Testis (tissue), 2 donors: ENCODE results near the gene NDRG2.

ENCODE experiments used
- POLR2A ChIP-seq: fragments of 450-650 bp; IDR thresholded peaks from one replicate; pipeline ENCODE4 v1.6.1; 2017; ENCODE audit warnings: antibody characterized with exemption, mild to moderate bottlenecking, moderate library complexity
- TF ChIP-seq, protein P1 (sequence below), 3 experiments: fragments of 450-650 bp in 2 of 3; fragments of 200-600 bp in 1 of 3; sonication (generic) in 1 of 3; IDR thresholded peaks; one replicate each; pipeline ENCODE4 v1.5.1; 2016 to 2019; ENCODE audit warnings: antibody characterized with exemption in 3 of 3, mild to moderate bottlenecking in 2 of 3, moderate library complexity in 1 of 3

- TF ChIP-seq, protein P1, sequence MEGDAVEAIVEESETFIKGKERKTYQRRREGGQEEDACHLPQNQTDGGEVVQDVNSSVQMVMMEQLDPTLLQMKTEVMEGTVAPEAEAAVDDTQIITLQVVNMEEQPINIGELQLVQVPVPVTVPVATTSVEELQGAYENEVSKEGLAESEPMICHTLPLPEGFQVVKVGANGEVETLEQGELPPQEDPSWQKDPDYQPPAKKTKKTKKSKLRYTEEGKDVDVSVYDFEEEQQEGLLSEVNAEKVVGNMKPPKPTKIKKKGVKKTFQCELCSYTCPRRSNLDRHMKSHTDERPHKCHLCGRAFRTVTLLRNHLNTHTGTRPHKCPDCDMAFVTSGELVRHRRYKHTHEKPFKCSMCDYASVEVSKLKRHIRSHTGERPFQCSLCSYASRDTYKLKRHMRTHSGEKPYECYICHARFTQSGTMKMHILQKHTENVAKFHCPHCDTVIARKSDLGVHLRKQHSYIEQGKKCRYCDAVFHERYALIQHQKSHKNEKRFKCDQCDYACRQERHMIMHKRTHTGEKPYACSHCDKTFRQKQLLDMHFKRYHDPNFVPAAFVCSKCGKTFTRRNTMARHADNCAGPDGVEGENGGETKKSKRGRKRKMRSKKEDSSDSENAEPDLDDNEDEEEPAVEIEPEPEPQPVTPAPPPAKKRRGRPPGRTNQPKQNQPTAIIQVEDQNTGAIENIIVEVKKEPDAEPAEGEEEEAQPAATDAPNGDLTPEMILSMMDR (IDR thresholded peaks at IDR 0.05): no peak
- TF ChIP-seq POLR2A: no peak
Observed at GRCh38 chr14:20970647-20970982, 54.2 kb downstream of the NDRG2 start.
